Fibroblast of mammary gland (primary cell): ENCODE results near the gene GPR65.

ENCODE experiments used
- DNase-seq: peaks from one replicate; pipeline ENCODE4 v3.0.0-alpha.2; 2010; ENCODE audit warnings: low read depth
- H3K4me3 ChIP-seq: 2 replicates; pipeline ENCODE4 v1.5.1; 2011; ENCODE audit warnings: low read depth, mild to moderate bottlenecking, low read length, moderate library complexity; ENCODE audit not compliant: control insufficient read depth
- TF ChIP-seq, protein P1 (sequence below): conservative IDR thresholded peaks from 2 replicates; pipeline ENCODE4 v1.5.1; 2011; ENCODE audit warnings: low read depth, low read length, inconsistent platforms; ENCODE audit not compliant: control insufficient read depth, insufficient read depth

GPR65 gene

GRCh38 chr14:87992718-87993628 lies 12.0 kb upstream of the GPR65 start, which contains the start of gene GALC:
Gene GALC, minus strand, starts transcription at chr14:87993182. Its CDS starts 18 bp downstream, at chr14:87993164.
- peak; percentile 87 for DNase-seq
- peak within 1 kb of the TSS; percentile 75 for H3K4me3 ChIP-seq
- TF ChIP-seq, protein P1, sequence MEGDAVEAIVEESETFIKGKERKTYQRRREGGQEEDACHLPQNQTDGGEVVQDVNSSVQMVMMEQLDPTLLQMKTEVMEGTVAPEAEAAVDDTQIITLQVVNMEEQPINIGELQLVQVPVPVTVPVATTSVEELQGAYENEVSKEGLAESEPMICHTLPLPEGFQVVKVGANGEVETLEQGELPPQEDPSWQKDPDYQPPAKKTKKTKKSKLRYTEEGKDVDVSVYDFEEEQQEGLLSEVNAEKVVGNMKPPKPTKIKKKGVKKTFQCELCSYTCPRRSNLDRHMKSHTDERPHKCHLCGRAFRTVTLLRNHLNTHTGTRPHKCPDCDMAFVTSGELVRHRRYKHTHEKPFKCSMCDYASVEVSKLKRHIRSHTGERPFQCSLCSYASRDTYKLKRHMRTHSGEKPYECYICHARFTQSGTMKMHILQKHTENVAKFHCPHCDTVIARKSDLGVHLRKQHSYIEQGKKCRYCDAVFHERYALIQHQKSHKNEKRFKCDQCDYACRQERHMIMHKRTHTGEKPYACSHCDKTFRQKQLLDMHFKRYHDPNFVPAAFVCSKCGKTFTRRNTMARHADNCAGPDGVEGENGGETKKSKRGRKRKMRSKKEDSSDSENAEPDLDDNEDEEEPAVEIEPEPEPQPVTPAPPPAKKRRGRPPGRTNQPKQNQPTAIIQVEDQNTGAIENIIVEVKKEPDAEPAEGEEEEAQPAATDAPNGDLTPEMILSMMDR: no peak

DNA sequence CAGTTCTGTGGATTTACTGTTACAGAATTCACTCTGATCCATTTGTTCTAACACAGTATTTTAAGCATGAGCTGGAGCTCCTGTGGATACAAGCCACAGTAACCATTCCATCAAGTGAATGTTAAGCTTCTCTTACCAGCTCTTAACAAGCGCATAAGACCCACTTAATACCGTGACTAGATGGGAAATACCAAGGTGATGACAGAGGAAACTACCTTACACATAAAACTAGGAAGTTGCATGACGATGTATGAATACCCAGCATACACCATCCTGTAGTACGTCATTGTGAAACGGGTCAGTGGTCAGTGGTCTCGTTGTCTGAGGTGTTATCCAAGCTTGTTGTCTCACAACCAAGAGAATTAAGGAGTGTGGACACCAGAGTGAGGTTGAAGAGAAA lies 10.0 kb upstream of the GPR65 start:
- DNase-seq: no peak
- no peak overlapping the region for H3K4me3 ChIP-seq
- TF ChIP-seq, protein P1: no peak

DNA sequence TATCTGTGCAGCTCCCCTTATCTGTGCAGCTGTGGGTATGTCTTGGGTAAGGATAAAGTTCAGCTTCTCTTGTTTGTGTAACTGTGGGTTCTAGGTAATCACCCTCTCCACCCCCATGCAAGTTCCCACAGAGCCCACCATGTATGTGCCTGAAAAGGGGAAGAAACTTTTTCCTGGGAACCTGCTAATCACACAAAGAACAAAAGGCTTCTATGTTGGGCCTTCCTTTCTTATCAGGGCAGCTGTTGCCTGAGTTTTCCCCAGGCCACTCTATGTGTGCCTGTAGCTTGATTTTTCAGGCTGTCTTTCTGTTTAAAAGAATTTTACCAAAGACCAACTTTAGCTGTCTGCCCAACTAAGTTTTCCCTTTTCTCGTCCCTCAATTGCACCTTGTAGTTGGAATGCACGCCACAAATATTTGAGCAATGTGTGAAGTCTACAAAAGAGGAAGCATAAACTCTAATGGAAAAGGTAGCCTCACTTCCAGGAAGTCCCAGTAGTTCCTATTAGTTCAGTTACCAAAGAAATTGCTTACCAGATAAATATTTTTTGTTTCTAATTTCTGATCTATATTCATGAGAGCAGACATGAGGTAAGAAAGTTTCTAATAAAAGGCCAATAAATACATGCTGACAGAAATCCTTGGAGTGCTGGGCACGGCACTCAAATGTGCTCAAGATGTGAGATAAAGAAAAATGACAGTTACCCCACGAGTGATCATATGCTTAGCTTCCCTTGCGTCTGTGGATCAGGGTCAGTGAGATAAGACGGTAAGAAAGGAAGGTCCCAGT lies 9.2 kb upstream of the GPR65 start:
- DNase-seq: no peak
- H3K4me3 ChIP-seq: no peak overlapping the region
- TF ChIP-seq, protein P1: no peak

- TF ChIP-seq, protein P1: no peak
- H3K4me3 ChIP-seq: no peak overlapping the region
- DNase-seq: no peak
These were observed 8.7 kb upstream of the GPR65 start for GRCh38 chr14:87996291-87996592.

DNA sequence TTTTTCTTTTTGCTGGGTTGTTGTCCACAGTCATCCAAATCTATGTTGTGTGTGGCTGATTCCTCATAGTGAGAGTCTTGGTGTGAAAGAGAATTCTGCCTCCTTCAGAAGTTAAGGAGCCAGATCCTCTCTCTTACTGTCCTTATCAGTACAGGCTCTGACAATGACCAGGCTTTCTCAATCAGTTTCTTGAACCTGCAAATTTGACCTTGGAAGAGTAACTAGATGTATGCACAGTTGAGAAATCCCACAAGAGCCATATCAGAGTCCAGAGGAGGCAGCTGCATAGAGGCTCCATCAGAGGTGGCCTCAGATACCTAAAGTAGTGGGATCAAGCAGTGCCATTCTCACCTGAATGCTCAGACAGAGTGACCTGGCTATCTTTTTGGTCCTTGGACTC lies 6.5 kb upstream of the GPR65 start:
- no peak overlapping the region for H3K4me3 ChIP-seq
- TF ChIP-seq, protein P1: no peak
- no peak for DNase-seq

DNA sequence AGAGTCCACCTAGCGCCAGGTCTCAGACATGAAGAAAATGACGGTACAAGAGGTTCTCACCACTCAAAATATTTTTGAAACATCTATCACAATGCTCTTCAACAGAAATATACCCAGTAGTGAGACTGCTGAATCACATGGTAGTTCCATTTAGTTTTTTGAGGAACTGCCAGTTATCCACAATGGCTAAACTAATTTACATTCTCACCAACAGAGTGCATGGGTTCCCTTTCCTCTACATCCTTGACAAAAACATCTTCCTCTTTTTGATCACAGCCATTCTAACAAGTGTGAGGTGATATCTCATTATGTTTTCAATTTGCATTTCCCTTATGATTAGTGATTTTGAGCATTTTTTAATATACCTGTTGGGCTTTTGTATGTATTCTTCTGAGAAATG lies 5.7 kb upstream of the GPR65 start:
- no peak overlapping the region for H3K4me3 ChIP-seq
- DNase-seq: no peak

More for the DNA sequence above, 5.7 kb upstream of the GPR65 start:
- TF ChIP-seq, protein P1: no peak
